HG02973 (cell line): ENCODE results near the gene SLC26A5.
"Not testable (repeated sequence)": the region's sequence is repeated elsewhere in the genome, so short reads cannot be mapped to it uniquely, and the experiment has no call there.

Experiments used
- ATAC-seq: cut with Tn5 transposase; IDR thresholded peaks from one replicate; pipeline ENCODE4 v1.9.1; 2021; ENCODE audit warnings: moderate library complexity; ENCODE audit not compliant: unreplicated experiment

The SLC26A5 gene

DNA sequence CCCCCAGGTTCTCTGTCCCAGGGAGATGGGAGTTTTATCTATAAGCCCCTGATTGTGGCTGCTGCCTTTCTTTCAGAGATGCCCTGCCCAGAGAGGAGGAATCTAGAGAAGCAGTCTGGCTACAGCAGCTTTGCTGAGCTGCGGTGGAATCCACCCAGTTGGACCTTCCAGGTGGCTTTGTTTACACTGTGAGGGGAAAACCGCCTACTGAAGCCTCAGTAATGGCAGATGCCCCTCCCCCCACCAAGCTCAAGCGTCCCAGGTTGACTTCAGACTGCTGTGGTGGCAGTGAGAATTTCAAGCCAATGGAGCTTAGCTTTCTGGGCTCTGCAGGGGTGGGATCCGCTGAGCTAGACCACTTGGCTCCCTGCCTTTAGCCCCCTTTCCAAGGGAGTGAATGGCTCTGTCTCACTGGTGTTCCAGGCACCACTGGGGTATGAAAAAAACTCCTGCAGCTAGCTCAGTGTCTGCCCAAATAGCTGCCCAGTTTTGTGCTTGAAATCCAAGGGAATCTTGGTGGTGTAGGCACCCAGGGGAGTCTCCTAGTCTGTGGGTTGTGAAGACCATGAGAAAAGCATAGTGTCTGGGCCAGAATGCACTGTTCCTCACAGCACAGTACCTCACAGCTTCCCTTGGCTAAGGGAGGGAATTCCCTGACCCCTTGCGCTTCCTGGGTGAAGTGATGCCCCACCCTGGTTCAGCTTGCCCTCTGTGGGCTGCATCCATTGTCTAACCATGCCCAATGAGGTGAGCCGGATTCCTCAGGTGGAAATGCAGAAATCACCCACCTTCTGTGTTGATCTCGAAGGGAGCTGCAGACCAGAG, 40.0 kb downstream of the SLC26A5 start:
- ATAC-seq: not testable (repeated sequence)

- not testable (repeated sequence) for ATAC-seq
Observed at GRCh38 chr7:103399687-103400086, 46.3 kb downstream of the SLC26A5 start.

DNA sequence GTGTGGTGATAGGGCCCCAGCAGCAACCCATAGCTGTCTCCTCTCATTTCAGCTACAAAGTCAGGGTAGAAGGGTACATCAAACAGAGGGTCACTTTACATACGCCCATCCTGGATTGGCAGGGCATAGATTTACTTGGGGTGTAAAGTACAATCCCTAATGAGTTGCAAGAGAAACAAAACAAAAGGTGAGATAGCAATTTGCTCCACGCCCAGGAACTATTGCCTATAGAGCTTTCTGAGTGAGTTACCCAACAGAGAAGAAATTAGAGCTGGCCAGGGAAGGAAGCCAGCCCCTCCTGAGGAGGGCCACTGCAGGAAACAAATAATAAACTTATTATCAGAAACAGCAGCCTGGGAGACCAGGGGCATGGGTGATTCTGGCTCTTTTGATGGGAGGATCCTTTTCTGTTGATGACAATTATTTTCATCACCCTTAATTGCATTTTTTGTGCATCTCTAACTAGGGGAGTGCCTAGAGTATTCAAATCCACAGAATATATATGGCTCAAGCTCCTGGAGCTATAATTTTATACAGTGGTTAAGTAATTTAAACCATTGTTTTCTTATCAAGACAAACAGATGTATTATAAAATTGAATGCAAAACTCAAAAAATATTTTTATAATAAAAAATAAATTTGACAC, 47.4 kb downstream of the SLC26A5 start:
- ATAC-seq: no peak

- ATAC-seq: no peak
Observed at GRCh38 chr7:103396471-103396870, 49.5 kb downstream of the SLC26A5 start.

- ATAC-seq: no peak
Observed at GRCh38 chr7:103395071-103395470, 50.9 kb downstream of the SLC26A5 start.

DNA sequence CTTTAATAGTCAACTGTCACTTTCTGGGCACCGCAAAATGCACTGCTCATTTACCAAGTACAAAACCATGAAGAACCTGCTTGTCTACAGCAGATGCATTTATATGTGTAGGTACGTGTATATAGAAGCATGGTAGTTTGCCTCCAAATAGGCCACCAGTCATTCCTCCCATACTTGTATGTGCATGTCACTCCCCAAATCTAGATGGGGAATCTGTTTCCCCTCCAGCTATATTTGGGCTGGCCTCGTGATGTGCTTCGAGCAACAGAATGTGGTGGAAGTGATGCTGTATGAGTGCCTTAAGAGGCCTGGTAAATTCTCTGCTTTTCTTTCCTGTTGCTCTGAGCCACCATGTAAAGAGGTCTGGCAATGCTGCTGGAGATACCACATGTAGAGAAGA, 51.4 kb downstream of the SLC26A5 start:
- ATAC-seq: no peak

DNA sequence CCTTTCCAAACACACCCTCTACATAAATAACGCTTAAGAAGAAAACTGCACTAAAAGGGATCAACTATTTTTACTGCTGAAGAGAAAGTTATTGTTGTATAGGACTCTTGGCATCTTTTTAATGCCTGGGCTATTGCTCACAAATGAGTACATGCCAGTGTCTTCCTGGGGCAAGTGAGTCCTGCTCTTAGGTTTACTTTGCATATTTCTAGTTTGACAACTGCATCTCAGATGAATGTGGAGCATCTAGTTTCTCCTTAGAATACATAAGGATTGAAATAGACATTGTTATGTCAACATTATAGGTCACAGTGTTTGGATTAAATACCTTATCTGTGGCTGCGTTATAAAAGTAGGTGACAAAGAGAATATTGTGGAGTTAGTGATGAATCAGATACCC, 54.0 kb downstream of the SLC26A5 start:
- ATAC-seq: no peak

GRCh38 chr7:103391150-103391549, 54.9 kb downstream of the SLC26A5 start:
- no peak for ATAC-seq

DNA sequence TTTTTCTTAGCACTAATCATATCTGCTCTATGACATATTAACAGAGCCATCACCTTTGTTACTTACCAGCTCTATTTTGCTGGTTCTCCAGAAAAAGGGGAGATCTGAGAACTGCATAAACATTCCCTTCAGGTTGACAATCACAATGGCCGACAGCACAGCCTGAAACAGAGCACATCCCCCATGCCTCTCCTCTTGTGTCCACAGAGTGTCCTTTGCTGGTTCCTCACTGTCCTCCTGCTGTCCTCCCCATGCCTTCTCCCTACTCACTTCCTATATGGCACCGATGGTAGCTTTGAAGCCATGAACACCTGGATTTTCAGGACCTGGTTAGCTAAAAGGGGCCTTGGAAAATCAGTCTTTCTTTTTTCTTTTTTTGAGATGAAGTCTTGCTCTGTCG, 56.7 kb downstream of the SLC26A5 start:
- ATAC-seq: no peak

GRCh38 chr7:103388469-103389140, 57.4 kb downstream of the SLC26A5 start:
- ATAC-seq: no peak

GRCh38 chr7:103387242-103387641, 58.8 kb downstream of the SLC26A5 start:
- no peak for ATAC-seq

- ATAC-seq: no peak
Observed at GRCh38 chr7:103382032-103382402, 64.0 kb downstream of the SLC26A5 start.

GRCh38 chr7:103381280-103382031, 64.6 kb downstream of the SLC26A5 start:
- ATAC-seq: no peak

DNA sequence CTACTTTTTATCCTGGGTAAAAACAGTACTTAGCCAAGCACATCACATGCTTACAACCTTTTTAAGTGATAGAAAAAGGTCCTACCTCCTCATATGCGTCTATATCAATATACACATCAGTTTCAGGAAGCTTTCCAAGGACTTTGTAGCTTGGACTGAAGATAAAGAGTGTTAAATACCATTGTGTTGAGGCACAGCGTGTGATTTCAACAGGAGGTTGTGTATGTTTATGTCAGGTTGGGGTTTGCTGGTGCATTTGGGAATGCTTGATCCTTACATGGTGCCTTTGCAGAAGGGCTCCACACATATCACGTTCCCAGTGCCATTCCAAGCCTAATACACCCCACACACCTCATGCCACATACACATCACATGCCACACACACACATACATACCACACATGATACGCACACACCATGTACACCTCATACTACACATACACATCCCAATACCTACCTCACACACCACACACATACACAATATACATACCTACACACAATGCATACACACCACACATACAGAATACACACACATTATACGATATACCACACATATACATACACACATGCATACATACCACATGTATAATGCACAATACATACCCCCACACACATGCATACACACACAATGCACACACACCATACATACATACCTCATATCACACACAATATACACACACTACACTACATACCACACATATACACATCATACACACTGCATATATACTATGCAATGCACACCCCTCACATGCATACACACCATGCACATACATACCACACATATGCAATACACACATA, 65.4 kb downstream of the SLC26A5 start:
- no peak for ATAC-seq

GRCh38 chr7:103379270-103379975, 66.6 kb downstream of the SLC26A5 start:
- no peak for ATAC-seq

- no peak for ATAC-seq
Observed at GRCh38 chr7:103373866-103374643, 72.0 kb downstream of the SLC26A5 start.

DNA sequence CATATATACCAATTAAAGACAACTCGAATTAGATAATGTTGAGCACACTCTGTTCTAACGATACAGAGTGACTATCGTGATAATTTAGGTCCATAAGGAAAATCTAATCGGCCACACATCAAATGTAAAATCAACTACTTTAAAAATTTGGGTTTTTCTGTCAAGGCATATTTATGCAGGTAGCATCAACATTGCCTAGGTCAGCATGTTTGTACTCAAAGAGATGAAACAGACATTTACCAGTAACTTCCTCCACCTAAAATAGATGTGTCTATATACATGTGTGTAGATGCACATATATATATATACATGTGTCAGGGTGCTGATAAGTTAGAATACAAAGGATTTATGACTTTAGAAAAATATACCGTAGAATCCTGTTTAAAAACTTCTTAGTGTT, 76.6 kb downstream of the SLC26A5 start:
- no peak for ATAC-seq

DNA sequence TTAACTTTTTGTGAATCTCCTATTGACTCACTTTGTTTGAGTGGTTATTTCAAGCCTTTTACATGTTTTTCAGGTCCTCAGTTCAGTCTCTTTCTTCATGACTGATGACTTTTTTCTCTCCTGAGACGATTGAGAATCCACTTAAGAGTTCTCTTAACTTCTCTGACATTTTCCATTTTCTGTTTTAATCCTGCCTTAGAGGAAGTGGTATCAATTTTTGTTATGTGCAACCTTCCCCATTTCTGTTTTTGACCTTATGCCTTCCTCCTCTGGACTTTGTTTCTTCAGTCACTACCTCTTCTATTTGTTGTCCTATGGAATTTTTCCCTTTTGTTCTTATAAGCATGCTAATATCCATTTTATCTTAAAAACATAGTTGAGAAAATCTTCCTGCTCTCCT, 96.2 kb downstream of the SLC26A5 start:
- ATAC-seq: no peak

DNA sequence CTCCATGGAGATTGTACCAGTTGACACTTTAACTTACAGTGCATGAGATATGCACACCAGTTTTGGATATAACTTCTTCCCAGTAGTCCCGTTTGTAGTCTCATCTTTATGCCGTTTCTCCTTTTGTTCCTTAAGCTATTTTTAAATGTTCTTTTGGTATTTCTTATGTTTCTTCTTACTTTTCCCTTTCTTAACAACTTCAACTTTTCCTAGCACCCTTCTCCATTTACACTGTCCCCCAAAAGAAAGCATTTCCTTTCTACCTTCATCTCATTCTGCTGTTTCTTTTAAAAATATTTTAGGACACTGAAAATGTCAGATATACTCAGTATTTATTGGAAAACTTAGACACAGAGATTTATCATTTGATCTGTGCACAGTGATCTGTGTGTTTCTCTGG, 97.0 kb downstream of the SLC26A5 start:
- no peak for ATAC-seq
